ENCODE data around the gene CTNNBIP1. TPM values are rescaled to one million over a fixed set of nuclear protein-coding genes. Genes with fewer than 3 reads are reported as not detected.

CTNNBIP1 gene
- total and polyA plus RNA-seq, 7 donors = 9.2 to 20.3 (median 18.2) TPM

- no peak for TF ChIP-seq POLR2A (IDR thresholded peaks at IDR 0.05)
- no peak for TF ChIP-seq POLR2AphosphoS5 (IDR thresholded peaks at IDR 0.05)
- no peak for TF ChIP-seq CTCF (IDR thresholded peaks at IDR 0.05)
- TF ChIP-seq EP300 (IDR thresholded peaks at IDR 0.05) = no peak
- intact Hi-C loops (cut with DNase I) = no loop called here
- H3K4me1 ChIP-seq = peaks cover 0 to 17% (median 9%) of the 10 kb centered on the region in 4 donors
- no peaks in the 10 kb centered on the region for H3K9me3 ChIP-seq
- 89 to 92% methylated on average over 11 of the region's 11 CpGs for WGBS, 2 donors
- H3K4me3 ChIP-seq = no peak overlapping the region
- DNase-seq = no peak
- H3K27ac ChIP-seq = no peak overlapping the region
- peaks cover 0 to 35% (median 2%) of the 10 kb centered on the region in 4 donors for H3K36me3 ChIP-seq
- H3K27me3 ChIP-seq = no peaks in the 10 kb centered on the region
These were observed 37.5 kb downstream of the CTNNBIP1 start for GRCh38 chr1:9872430-9873165.

GRCh38 chr1:9871707-9872425 lies 38.2 kb downstream of the CTNNBIP1 start:
- TF ChIP-seq POLR2AphosphoS5 (IDR thresholded peaks at IDR 0.05) (no peak), EP300 (IDR thresholded peaks at IDR 0.05) (no peak), CTCF (IDR thresholded peaks at IDR 0.05) (no peak), POLR2A (IDR thresholded peaks at IDR 0.05) (no peak)
- intact Hi-C loops (cut with DNase I) = no loop called here
- no peak for DNase-seq
- WGBS, 2 donors = 93 to 94% methylated on average over 20 of the region's 20 CpGs
- H3K9me3 ChIP-seq = no peaks in the 10 kb centered on the region
- H3K27ac ChIP-seq = no peak overlapping the region
- no peaks in the 10 kb centered on the region for H3K27me3 ChIP-seq
- H3K4me1 ChIP-seq = peaks cover 0 to 20% (median 9%) of the 10 kb centered on the region in 4 donors
- H3K36me3 ChIP-seq = peaks cover 0 to 35% (median 2%) of the 10 kb centered on the region in 4 donors
- H3K4me3 ChIP-seq = no peak overlapping the region

- no peak for DNase-seq
These were observed 39.0 kb downstream of the CTNNBIP1 start for GRCh38 chr1:9871021-9871420.

GRCh38 chr1:9870572-9870971 lies 39.5 kb downstream of the CTNNBIP1 start:
- 85 to 89% methylated on average over 4 of the region's 4 CpGs for WGBS, 2 donors
- no peak for TF ChIP-seq CTCF (IDR thresholded peaks at IDR 0.05)
- no peak for TF ChIP-seq POLR2AphosphoS5 (IDR thresholded peaks at IDR 0.05)
- no peak for TF ChIP-seq POLR2A (IDR thresholded peaks at IDR 0.05)
- TF ChIP-seq EP300 (IDR thresholded peaks at IDR 0.05) = no peak
- intact Hi-C loops (cut with DNase I) = no loop called here
- H3K27me3 ChIP-seq = no peaks in the 10 kb centered on the region
- no peak overlapping the region for H3K4me3 ChIP-seq
- H3K9me3 ChIP-seq = no peaks in the 10 kb centered on the region
- DNase-seq = no peak
- peaks cover 0 to 15% (median 9%) of the 10 kb centered on the region in 4 donors for H3K4me1 ChIP-seq
- peaks cover 0 to 35% (median 4%) of the 10 kb centered on the region in 4 donors for H3K36me3 ChIP-seq
- H3K27ac ChIP-seq = no peak overlapping the region

More at GRCh38 chr1:9871021-9871420, 39.0 kb downstream of the CTNNBIP1 start:
- 86 to 95% methylated on average over 9 of the region's 9 CpGs for WGBS, 2 donors
- Histone ChIP-seq H3K4me1 (peaks cover 0 to 19% (median 9%) of the 10 kb centered on the region in 4 donors), H3K27me3 (no peaks in the 10 kb centered on the region), H3K27ac (no peak overlapping the region), H3K9me3 (no peaks in the 10 kb centered on the region), H3K36me3 (peaks cover 0 to 35% (median 4%) of the 10 kb centered on the region in 4 donors), H3K4me3 (no peak overlapping the region)
- no peak for TF ChIP-seq POLR2A (IDR thresholded peaks at IDR 0.05)
- no peak for TF ChIP-seq EP300 (IDR thresholded peaks at IDR 0.05)
- no peak for TF ChIP-seq CTCF (IDR thresholded peaks at IDR 0.05)
- no peak for TF ChIP-seq POLR2AphosphoS5 (IDR thresholded peaks at IDR 0.05)
- intact Hi-C loops (cut with DNase I) = no loop called here

Measured in sigmoid colon (tissue), 7 donors.